HUES48 (cell line): ENCODE measurements around the gene CRAT.
"Not testable (repeated sequence)": the region's sequence is repeated elsewhere in the genome, so short reads cannot be mapped to it uniquely, and the experiment has no call there.

Source experiments
- H3K27ac ChIP-seq: one replicate; pipeline ENCODE4 v1.7.0; 2013; ENCODE audit warnings: low read depth, low read length, inconsistent platforms
- H3K27me3 ChIP-seq: 2 replicates; pipeline ENCODE4 v1.6.1; 2013; ENCODE audit warnings: mild to moderate bottlenecking, low read length; ENCODE audit not compliant: control insufficient read depth, insufficient read depth
- H3K36me3 ChIP-seq: 2 replicates; pipeline ENCODE4 v1.6.1; 2013; ENCODE audit warnings: low read length; ENCODE audit not compliant: control insufficient read depth, insufficient read depth
- H3K4me1 ChIP-seq: 2 replicates; pipeline ENCODE4 v1.6.1; 2013; ENCODE audit warnings: mild to moderate bottlenecking, low read length; ENCODE audit not compliant: control insufficient read depth, insufficient read depth
- H3K4me3 ChIP-seq: 2 replicates; pipeline ENCODE4 v1.5.1; 2013; ENCODE audit warnings: mild to moderate bottlenecking, low read depth, low read length
- H3K9ac ChIP-seq: 2 replicates; pipeline ENCODE4 v1.6.1; 2013; ENCODE audit warnings: mild to moderate bottlenecking, low read depth, low read length, moderate library complexity
- H3K9me3 ChIP-seq: 2 replicates; pipeline ENCODE4 v1.6.1; 2013; ENCODE audit warnings: low read length; ENCODE audit not compliant: control insufficient read depth, insufficient read depth

CRAT gene

DNA sequence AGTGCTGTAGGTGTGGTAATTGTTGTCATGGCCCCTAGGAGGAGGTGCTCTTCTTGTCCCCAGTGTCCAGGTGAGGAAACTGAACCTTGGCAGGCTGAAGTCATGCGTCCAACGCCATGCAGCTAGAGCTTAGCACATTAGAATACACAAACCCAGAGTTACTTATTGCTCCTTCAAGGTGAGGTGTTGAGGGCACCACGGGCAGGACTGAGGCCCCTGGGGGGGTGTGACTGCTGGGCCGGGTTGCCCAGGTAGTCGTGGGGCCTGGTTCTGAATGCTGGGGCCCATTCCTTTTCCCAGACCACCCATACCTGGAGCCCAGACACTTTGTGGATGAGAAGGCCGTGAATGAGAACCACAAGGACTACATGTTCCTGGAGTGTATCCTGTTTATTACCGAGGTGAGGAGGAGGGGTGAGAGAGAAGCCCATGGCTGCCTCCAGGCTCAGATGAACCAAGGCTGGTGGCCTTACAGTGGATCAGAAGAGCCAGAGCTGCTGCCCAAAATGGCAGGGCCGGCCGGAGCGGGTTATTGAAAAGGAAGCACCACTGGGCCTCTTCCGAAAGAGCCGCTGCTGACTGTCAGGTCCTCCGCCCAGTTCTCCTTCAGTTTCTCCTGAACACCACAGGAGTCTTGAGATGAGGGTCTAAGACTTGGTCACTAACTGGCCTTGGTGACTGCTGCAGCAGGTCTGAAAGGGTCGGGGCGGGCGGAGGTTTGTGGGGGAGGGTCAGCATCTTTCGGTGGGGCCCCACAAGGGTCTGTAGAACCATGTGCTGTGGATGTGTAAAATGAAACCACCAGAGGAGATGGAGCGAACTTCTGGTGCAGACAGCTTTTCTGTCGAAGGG lies 26.9 kb upstream of the CRAT start:
- Histone ChIP-seq H3K36me3 (peaks cover 58% of the 10 kb centered on the region), H3K4me3 (no peak overlapping the region), H3K4me1 (peaks cover 29% of the 10 kb centered on the region), H3K9me3 (no peaks in the 10 kb centered on the region), H3K27me3 (no peaks in the 10 kb centered on the region), H3K27ac (no peak overlapping the region), H3K9ac (no peak overlapping the region)

DNA sequence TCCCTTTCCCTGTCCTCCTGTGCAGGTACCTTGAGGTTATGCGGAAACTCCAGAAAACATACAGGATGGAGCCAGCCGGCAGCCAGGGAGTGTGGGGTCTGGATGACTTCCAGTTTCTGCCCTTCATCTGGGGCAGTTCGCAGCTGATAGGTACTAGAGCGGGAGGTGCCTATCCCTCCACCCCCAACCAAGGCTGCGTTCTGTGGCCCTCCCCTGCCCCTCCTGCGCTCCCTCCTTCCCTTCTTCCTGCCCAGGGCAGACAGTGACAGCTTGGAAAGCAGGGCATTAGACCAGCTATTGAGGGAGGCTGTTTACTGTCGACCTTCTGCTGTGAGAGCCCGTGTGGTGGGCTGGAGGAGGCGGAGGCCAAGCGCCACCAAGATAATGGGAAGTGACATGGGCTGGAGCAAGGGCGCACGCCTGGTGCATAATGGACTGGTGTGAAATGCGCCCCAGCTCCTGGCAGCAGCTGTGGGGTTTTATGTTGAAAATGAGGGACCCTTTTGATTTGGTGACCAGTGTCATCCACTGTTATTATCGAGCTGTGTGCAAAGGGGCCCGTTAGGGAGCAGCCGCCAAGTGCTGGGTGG lies 25.9 kb upstream of the CRAT start:
- Histone ChIP-seq H3K4me1 (peaks cover 21% of the 10 kb centered on the region), H3K9me3 (no peaks in the 10 kb centered on the region), H3K36me3 (peaks cover 56% of the 10 kb centered on the region), H3K4me3 (no peak overlapping the region), H3K9ac (no peak overlapping the region), H3K27ac (no peak overlapping the region), H3K27me3 (no peaks in the 10 kb centered on the region)

DNA sequence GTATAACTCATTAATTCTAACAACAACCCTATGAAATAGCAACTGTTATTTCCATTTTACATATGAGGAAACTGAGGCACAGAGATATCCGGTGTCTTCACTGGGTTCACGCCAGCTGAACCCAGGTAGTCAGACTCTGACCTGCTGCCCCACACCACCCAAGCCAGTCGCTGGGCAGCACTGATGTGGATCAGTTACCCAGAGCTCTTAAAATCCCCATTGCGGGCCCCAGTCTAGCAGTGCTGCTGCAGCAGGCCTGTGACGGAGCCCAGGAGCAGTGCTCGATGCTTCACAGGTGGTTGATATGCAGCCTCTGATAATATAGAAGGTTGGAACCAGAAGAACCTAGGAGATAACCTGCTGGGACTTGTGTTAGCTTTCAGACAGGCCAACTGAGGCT lies 24.9 kb upstream of the CRAT start:
- Histone ChIP-seq H3K4me3 (no peak overlapping the region), H3K27ac (no peak overlapping the region), H3K27me3 (no peaks in the 10 kb centered on the region), H3K4me1 (peaks cover 11% of the 10 kb centered on the region), H3K9ac (no peak overlapping the region), H3K9me3 (no peaks in the 10 kb centered on the region), H3K36me3 (peaks cover 62% of the 10 kb centered on the region)

DNA sequence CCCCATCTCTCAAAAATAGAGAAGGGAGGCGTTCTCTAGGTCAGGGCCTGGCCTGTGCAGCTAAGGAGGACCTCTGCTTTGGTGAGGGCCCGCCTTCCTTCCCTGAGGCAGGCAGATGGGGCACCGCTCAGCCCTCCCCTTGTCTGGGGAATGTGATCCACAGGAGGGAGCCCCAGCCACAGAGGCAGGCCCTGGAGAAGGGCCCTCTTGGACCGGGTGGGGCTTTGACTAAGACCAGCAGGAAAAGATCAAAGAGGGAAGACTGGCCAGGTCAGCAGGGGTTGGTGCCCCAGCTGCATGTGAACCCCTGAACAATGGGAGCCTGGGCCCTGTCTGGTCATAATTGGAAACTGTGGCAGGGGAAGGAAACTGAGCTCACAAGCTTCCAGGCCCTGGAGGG lies 22.5 kb upstream of the CRAT start:
- no peaks in the 10 kb centered on the region for H3K4me1 ChIP-seq
- no peak overlapping the region for H3K27ac ChIP-seq
- no peak overlapping the region for H3K9ac ChIP-seq
- H3K36me3 ChIP-seq, result peaks cover 75% of the 10 kb centered on the region
- H3K9me3 ChIP-seq, result no peaks in the 10 kb centered on the region
- H3K27me3 ChIP-seq, result no peaks in the 10 kb centered on the region
- H3K4me3 ChIP-seq, result no peak overlapping the region

DNA sequence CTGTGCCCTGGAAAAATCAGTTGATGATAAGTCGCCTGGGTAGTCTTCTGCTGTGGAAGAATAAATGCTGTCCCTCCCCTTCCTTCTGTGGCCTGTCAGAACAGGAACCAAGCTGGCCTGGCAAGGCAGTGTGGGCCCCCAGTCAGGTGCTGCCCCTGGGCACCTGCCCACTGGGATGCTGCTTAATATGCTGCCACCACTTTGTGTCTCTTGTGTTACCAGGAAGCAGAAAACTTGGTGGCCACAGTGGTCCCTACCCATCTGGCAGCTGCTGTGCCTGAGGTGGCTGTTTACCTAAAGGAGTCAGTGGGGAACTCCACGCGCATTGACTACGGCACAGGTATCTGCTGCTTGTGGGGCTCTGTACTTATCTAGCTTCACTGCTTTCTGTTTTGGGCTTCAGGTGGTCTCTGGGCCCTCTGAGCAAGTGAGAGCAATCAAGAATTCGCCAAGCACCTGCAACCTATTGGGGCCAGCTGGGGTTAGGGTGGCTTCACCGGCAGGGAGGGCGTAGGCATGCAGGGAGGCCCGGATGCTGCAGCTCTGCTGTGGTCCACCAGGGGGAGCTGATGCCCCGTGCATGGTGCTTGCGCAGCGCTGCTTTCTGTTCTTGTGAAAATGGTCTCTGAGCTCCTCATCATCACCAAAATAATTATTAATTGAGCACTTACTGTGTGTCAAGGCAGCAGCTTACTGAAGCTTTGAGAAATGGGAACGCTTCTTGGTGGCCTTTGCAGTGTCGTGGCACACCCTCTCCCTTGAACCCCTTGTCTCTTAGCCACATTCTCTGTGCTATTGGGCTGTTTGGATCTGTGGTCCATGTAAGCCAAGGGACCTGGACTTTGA lies 20.9 kb upstream of the CRAT start:
- Histone ChIP-seq H3K9me3 (no peaks in the 10 kb centered on the region), H3K4me3 (no peak overlapping the region), H3K4me1 (peaks cover 13% of the 10 kb centered on the region), H3K27ac (no peak overlapping the region), H3K27me3 (no peaks in the 10 kb centered on the region), H3K36me3 (peaks cover 67% of the 10 kb centered on the region), H3K9ac (no peak overlapping the region)

DNA sequence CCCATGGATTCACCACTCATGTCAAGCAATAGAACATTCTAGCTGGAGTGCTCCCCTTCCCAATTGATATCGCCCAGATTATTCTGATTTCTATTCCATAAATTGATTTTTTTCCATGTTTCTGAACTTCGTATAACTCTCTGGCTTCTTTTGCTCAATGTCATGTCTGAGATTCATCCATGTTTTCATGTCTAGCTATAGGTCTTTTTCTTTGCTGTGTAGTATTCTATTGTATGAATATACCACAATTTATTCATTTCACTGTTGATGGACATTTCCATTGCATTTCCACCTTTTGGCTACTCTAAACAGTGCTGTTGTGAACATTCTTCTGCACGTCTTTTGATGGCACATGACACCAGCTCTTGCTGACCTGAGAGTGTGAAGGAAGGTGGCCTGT lies 20.2 kb upstream of the CRAT start:
- no peaks in the 10 kb centered on the region for H3K27me3 ChIP-seq
- no peak overlapping the region for H3K9ac ChIP-seq
- H3K9me3 ChIP-seq, result no peaks in the 10 kb centered on the region
- H3K4me1 ChIP-seq, result peaks cover 16% of the 10 kb centered on the region
- peaks cover 62% of the 10 kb centered on the region for H3K36me3 ChIP-seq
- H3K27ac ChIP-seq, result no peak overlapping the region
- no peak overlapping the region for H3K4me3 ChIP-seq

DNA sequence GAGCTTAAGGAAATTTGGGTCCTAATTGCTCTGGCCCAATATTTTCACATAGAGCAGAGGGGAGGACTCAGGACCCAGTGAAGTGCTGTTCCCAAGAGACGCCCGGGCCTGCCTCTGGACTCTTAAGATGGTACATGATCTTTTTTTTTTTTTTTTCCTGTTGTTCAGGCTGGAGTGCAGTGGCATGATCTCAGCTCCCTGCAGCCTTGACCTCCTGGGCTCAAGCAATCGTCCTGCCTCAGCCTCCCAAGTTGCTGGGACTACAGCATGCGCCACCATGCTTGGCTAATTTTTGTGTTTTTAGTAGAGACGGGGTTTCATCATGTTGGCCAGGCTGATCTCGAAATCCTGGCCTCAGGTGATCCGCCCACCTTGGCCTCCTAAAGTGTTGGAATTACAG lies 19.7 kb upstream of the CRAT start:
- not testable (repeated sequence) for H3K27me3 ChIP-seq, H3K4me3 ChIP-seq, H3K9me3 ChIP-seq, H3K27ac ChIP-seq, H3K9ac ChIP-seq
- peaks cover 20% of the 10 kb centered on the region for H3K4me1 ChIP-seq
- peaks cover 60% of the 10 kb centered on the region for H3K36me3 ChIP-seq

DNA sequence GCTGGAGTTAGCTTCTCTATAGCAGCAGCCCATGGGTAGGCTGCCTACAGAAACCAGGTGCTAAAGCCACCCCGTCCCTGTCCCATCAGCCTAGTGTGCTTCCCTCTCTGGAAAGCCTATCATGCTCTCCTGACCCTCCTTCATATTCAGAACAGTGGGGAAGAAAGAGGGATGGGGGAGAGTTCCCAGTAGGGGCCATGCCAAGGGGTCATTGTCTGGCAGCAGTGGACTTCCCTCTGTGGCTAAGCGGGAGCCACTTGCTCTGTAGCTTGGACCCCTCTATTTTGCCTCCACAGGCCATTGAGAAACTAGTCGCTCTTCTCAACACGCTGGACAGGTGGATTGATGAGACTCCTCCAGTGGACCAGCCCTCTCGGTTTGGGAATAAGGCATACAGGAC lies 18.1 kb upstream of the CRAT start:
- H3K27me3 ChIP-seq, result no peaks in the 10 kb centered on the region
- no peak overlapping the region for H3K4me3 ChIP-seq
- peaks cover 59% of the 10 kb centered on the region for H3K36me3 ChIP-seq
- H3K4me1 ChIP-seq, result peaks cover 20% of the 10 kb centered on the region
- no peak overlapping the region for H3K9ac ChIP-seq
- H3K27ac ChIP-seq, result no peak overlapping the region
- no peaks in the 10 kb centered on the region for H3K9me3 ChIP-seq

DNA sequence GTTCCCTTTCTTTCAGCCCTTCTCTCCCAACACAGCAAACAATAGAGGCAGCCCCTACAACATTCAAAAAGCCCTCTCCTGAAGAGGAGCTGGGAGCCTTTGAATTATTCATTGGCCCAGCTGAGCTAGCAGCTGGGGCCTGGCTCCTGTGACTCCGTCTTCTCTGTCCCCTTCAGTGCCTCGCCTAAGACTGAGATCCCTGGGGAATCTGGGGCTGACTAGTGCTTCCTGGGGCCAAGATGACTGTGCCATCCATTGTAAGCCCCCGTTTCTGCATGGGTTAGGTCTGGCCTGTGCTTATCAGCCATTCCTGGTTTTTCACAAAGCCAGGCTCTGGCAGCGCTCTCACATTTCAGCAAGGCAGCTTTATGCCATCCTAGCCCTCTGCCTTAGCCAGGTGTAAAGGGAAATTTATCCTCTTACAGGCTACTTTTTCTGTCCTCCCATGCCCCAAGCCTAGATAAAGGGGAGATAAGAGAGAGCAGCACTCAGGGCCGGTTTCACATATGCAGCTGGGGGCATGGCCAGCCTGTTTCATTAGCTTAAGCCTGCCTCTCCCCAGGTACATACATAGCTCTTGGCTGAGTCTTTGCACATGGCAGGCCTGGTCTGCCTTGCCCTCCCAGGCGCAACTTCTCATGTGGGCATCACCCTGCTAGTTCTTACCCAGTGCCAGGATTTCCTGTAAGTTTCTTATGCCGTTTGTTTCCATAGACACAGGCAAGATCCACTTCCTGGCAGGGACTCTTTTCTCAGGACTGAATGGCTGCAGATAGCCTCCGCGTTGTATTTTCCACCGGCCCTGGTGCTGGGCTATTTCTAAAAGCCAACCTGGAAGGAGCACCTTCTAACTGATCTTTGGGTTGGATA lies 16.4 kb upstream of the CRAT start:
- Histone ChIP-seq H3K9me3 (no peaks in the 10 kb centered on the region), H3K4me1 (peaks cover 20% of the 10 kb centered on the region), H3K4me3 (no peak overlapping the region), H3K36me3 (peaks cover 55% of the 10 kb centered on the region), H3K27ac (peak overlapping the region; percentile 82), H3K9ac (no peak overlapping the region; the same call in 1 of the 2 replicates), H3K27me3 (no peaks in the 10 kb centered on the region)

DNA sequence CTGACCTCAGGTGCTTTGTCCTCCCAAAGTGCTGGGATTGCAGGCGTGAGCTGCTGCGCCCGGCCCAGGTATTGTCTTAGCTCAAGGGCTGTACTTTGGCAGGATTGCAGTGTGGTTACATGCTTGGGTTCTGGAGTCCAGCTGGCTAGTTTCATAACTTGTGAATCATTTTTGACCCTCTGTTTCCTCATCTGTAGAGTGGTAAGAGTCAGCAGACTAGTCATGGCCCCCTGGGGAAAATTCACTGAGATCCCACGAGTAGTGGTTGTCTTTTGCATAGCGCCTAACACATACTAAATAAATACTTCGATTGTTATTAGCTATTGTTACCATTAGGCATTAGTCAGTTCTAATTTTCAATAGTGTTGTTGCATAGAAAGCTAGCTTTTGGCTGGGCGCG lies 14.9 kb upstream of the CRAT start:
- no peak overlapping the region for H3K4me3 ChIP-seq
- no peaks in the 10 kb centered on the region for H3K9me3 ChIP-seq
- no peak overlapping the region for H3K9ac ChIP-seq
- peaks cover 64% of the 10 kb centered on the region for H3K36me3 ChIP-seq
- no peak overlapping the region for H3K27ac ChIP-seq
- H3K27me3 ChIP-seq, result no peaks in the 10 kb centered on the region
- peaks cover 20% of the 10 kb centered on the region for H3K4me1 ChIP-seq
